ENCODE data around the gene MFSD6.

The MFSD6 gene

GRCh38 chr2:190514676-190515075, 106.5 kb downstream of the MFSD6 start:
- in situ Hi-C loops (cut with HindIII; ENCODE audit: low sequenced_read_pairs), result no loop called here
- DNase-seq (ENCODE audit: low read depth, low spot score), result no peak
- no peak overlapping the region for H3K4me3 ChIP-seq (ENCODE audit: low read depth, low read length)
- TF ChIP-seq CTCF (IDR thresholded peaks at IDR 0.05; ENCODE audit: low read depth, low read length), result no peak

- in situ Hi-C loops (cut with HindIII; ENCODE audit: low sequenced_read_pairs), result no loop called here
- TF ChIP-seq CTCF (IDR thresholded peaks at IDR 0.05; ENCODE audit: low read depth, low read length), result no peak
- no peak overlapping the region for H3K4me3 ChIP-seq (ENCODE audit: low read depth, low read length)
- no peak for DNase-seq (ENCODE audit: low read depth, low spot score)
Observed at GRCh38 chr2:190515687-190516086, 107.5 kb downstream of the MFSD6 start.

- in situ Hi-C loops (cut with HindIII; ENCODE audit: low sequenced_read_pairs), result no loop called here
- DNase-seq (ENCODE audit: low read depth, low spot score), result no peak
- no peak for TF ChIP-seq CTCF (IDR thresholded peaks at IDR 0.05; ENCODE audit: low read depth, low read length)
- H3K4me3 ChIP-seq (ENCODE audit: low read depth, low read length), result no peak overlapping the region
Observed at GRCh38 chr2:190517468-190517867, 109.3 kb downstream of the MFSD6 start.

DNA sequence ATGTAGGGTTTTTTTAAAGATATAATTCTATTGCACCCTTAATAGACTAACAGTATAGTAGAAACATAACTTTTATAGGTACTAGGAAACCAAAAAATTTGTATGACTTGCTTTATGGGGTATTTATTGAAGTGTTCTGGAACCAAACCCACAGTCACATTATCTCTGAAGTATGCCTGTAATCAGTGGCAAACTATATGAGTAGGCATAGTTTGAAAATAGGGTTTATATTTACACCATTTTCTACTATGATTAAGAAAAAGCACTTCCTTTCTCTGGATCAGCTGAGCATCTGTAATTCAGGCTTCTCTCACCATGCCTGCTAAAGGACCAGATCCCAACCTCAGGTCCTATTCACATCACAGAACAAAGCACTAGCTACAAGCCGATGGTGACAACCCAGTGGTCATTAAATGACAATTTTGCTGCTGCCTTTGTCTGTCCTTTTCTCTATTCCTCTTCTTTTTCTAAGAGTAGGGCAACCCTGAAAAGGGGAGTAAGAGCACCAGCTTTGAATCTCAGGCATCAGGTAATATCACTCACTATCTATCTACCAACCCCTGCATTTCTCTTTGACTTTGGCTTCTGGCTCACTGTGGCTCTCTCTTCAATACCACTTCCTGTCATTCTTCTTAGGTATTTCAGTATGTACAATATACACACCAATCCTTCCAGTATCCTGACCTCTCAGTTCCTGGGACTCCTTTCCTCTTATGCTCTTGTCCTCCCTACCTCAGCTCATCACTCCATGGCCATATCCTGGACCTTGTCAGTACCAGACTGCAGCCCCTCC, 112.0 kb downstream of the MFSD6 start:
- in situ Hi-C loops (cut with HindIII; ENCODE audit: low sequenced_read_pairs), result no loop called here
- DNase-seq (ENCODE audit: low read depth, low spot score), result no peak
- no peak overlapping the region for H3K4me3 ChIP-seq (ENCODE audit: low read depth, low read length)
- TF ChIP-seq CTCF (IDR thresholded peaks at IDR 0.05; ENCODE audit: low read depth, low read length), result no peak

DNA sequence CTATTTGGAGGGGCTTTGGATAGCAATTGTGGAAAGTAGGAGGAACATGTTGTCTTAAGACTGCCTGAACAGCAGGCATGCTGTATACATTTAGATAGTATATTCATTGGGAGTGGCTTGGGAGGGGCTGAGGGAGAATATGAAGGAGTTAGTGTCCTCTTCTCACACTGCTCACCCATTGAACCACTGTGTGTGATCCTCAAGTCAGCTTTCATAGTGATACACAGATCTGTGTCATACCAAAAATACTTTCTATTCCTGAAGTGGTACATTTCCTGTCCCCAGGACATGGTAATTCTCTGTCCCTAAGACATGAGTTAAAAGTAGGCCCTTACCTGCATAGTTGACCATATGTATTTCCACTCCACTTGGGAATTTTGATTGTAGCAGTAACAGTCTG, 116.8 kb downstream of the MFSD6 start:
- in situ Hi-C loops (cut with HindIII; ENCODE audit: low sequenced_read_pairs), result no loop called here
- no peak for TF ChIP-seq CTCF (IDR thresholded peaks at IDR 0.05; ENCODE audit: low read depth, low read length)
- DNase-seq (ENCODE audit: low read depth, low spot score), result no peak
- no peak overlapping the region for H3K4me3 ChIP-seq (ENCODE audit: low read depth, low read length)

DNA sequence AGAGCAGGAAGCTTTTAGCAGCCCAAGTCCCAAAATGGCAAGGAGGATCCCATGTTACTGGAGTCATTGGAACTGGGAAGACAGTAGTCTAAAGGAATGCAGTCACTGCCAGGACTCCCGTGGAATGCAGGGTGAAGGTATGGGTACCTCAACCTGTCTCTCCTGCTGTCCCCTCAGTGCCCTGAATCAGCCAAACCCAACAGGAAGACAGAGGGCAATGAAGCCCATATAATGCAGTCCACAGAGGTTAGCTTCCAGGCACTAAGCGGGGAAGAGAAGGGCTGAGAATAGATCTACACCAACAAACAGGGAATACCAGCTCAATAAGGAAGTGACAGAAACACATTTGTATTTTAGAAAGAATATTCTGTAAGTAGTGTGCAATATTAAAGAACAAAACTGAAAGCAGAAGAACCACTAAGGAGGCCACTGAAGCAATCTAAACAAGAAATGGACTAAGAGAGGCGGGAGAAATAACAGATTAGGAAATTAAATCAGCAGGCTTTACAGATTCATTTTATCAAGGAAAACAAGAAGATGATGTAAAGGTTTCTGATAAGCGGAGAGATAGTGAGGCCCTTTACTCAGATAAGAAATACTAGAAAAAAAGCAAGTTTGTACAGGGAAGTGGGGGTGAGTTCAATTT, 118.1 kb downstream of the MFSD6 start:
- H3K4me3 ChIP-seq (ENCODE audit: low read depth, low read length), result no peak overlapping the region
- in situ Hi-C loops (cut with HindIII; ENCODE audit: low sequenced_read_pairs), result no loop called here
- DNase-seq (ENCODE audit: low read depth, low spot score), result no peak
- no peak for TF ChIP-seq CTCF (IDR thresholded peaks at IDR 0.05; ENCODE audit: low read depth, low read length)
